Measurements from ENCODE around the gene SETD3. TPM values are rescaled to one million over a fixed set of nuclear protein-coding genes. Genes with fewer than 3 reads are reported as not detected.

SETD3 gene
- total and polyA plus RNA-seq, 10 of the 15 experiments (the other 5 are each of a cell fraction or from before 2014, with no cell fraction given) = 11.3 to 44.2 (median 36.5) TPM

DNA sequence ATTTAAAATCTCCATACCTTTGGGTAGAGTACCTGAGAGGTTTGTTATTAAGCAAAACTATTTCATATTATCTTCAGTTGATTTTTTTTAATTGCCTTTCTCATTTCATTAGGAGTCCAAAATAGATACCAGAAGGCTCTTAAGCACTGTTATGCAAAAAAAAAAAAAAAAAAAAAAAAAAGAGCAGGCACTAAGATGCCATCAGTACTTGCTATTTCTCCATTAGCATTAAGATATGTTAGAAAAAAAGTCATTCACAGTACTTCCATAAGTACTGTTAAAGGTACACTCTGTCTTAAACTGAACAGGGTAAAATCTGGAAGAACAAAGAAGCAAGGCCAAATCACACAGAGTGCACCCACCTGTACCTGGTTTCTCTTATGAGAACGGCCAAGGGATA lies 57.2 kb downstream of the SETD3 start:
- peaks cover 2 to 6% of the 10 kb centered on the region in 2 experiments; a peak in 2 of 4 replicates for H3K36me3 ChIP-seq (ENCODE audit: control insufficient read depth in 2 of 2, insufficient read depth in 2 of 2, low read length in 1 of 2)
- H3K4me2 ChIP-seq (ENCODE audit: control insufficient read depth, insufficient read depth) = no peak overlapping the region
- intact Hi-C loops (cut with micrococcal nuclease; ENCODE audit: unreplicated experiment) = no loop called here
- no TSS peak for BruUV-seq (replicated peaks)
- H3K9ac ChIP-seq (ENCODE audit: control insufficient read depth, insufficient read depth, low read length) = no peak overlapping the region
- no peaks in the 10 kb centered on the region for H3K27me3 ChIP-seq (replicated peaks in 1 of 2; ENCODE audit: control insufficient read depth in 2 of 2, insufficient read depth in 2 of 2, low read length in 1 of 2)
- H2AFZ ChIP-seq (ENCODE audit: control insufficient read depth, low read depth, low read length) = no peak overlapping the region
- SMC1A ChIA-PET (ENCODE audit: uncharacterized antibody, unreplicated experiment) = no interaction called here
- H3K4me1 ChIP-seq (ENCODE audit: control insufficient read depth, insufficient read depth, low read length) = no peaks in the 10 kb centered on the region
- no peak overlapping the region for H3K27ac ChIP-seq (ENCODE audit: control insufficient read depth, insufficient read depth)
- no peak for ATAC-seq
- H3K9me3 ChIP-seq (replicated peaks; ENCODE audit: control insufficient read depth, insufficient read depth, low read length) = no peaks in the 10 kb centered on the region; the same call in 2 of the 3 replicates
- WGBS (ENCODE audit: insufficient coverage, insufficient replicate concordance, low lambda C conversion rate, missing lambda C conversion rate) = 100% methylated on average over 1 of the region's 1 CpG
- no peak for FAIRE-seq
- RAD21 ChIA-PET (ENCODE audit: unreplicated experiment) = interaction anchor here (2.2 kb wide), 1 partner anchor 8 kb away, joined by 5 read pairs; no protein-coding TSS in a partner anchor
- no peak overlapping the region for H3K4me3 ChIP-seq
- CTCF ChIA-PET = interaction anchor here (0.6 kb wide), 1 partner anchor 104 kb away, joined by 3 read pairs; no protein-coding TSS in a partner anchor
- no peak for DNase-seq (ENCODE audit: low read depth, low spot score)
- POLR2A ChIA-PET = no interaction called here
- H4K20me1 ChIP-seq (ENCODE audit: control insufficient read depth, insufficient read depth) = no peaks in the 10 kb centered on the region
- no peaks in the 10 kb centered on the region for H3K79me2 ChIP-seq (ENCODE audit: control insufficient read depth, insufficient read depth, low read length)
- in situ Hi-C loops (cut with MboI) = no loop called here
- TF ChIP-seq JUND (IDR thresholded peaks at IDR 0.05; ENCODE audit: low read depth, low read length) = no peak
- TF ChIP-seq CHD2 (IDR thresholded peaks at IDR 0.05; ENCODE audit: borderline replicate concordance, low read depth, low read length) = no peak
- no peak for TF ChIP-seq E2F8 (IDR thresholded peaks at IDR 0.05; ENCODE audit: low read depth, partially characterized antibody)
- TF ChIP-seq PKNOX1 (IDR thresholded peaks at IDR 0.05) = no peak
- TF ChIP-seq NFIC (IDR thresholded peaks at IDR 0.05; ENCODE audit: low read depth, low read length) = no peak
- TF ChIP-seq ZBTB33 (IDR thresholded peaks at IDR 0.05) = no peak
- TF ChIP-seq CREB1 (IDR thresholded peaks at IDR 0.05; ENCODE audit: low read depth) = no peak
- TF ChIP-seq, protein P1, sequence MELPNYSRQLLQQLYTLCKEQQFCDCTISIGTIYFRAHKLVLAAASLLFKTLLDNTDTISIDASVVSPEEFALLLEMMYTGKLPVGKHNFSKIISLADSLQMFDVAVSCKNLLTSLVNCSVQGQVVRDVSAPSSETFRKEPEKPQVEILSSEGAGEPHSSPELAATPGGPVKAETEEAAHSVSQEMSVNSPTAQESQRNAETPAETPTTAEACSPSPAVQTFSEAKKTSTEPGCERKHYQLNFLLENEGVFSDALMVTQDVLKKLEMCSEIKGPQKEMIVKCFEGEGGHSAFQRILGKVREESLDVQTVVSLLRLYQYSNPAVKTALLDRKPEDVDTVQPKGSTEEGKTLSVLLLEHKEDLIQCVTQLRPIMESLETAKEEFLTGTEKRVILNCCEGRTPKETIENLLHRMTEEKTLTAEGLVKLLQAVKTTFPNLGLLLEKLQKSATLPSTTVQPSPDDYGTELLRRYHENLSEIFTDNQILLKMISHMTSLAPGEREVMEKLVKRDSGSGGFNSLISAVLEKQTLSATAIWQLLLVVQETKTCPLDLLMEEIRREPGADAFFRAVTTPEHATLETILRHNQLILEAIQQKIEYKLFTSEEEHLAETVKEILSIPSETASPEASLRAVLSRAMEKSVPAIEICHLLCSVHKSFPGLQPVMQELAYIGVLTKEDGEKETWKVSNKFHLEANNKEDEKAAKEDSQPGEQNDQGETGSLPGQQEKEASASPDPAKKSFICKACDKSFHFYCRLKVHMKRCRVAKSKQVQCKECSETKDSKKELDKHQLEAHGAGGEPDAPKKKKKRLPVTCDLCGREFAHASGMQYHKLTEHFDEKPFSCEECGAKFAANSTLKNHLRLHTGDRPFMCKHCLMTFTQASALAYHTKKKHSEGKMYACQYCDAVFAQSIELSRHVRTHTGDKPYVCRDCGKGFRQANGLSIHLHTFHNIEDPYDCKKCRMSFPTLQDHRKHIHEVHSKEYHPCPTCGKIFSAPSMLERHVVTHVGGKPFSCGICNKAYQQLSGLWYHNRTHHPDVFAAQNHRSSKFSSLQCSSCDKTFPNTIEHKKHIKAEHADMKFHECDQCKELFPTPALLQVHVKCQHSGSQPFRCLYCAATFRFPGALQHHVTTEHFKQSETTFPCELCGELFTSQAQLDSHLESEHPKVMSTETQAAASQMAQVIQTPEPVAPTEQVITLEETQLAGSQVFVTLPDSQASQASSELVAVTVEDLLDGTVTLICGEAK (IDR thresholded peaks at IDR 0.05; ENCODE audit: borderline replicate concordance) = no peak
- no peak for TF ChIP-seq ZNF622 (IDR thresholded peaks at IDR 0.05)
- TF ChIP-seq YY1 (IDR thresholded peaks at IDR 0.05; ENCODE audit: low read depth, low read length) = no peak
- TF ChIP-seq IRF4 (IDR thresholded peaks at IDR 0.05; ENCODE audit: low read depth, low read length) = no peak
- no peak for TF ChIP-seq YBX1 (IDR thresholded peaks at IDR 0.05)
- no peak for TF ChIP-seq MTA3 (IDR thresholded peaks at IDR 0.05; ENCODE audit: borderline replicate concordance, low read length)
- no peak for TF ChIP-seq BCL11A (IDR thresholded peaks at IDR 0.05; ENCODE audit: low read depth, low read length)
- no peak for TF ChIP-seq WRNIP1 (IDR thresholded peaks at IDR 0.05; ENCODE audit: borderline replicate concordance, low read depth, low read length)
- no peak for TF ChIP-seq EGR1 (IDR thresholded peaks at IDR 0.05; ENCODE audit: borderline replicate concordance in 1 of 2, low read depth in 2 of 2, low read length in 2 of 2)

All from GM12878 (cell line).